Hepatocyte (in vitro differentiated cells): ENCODE results near the gene FNDC11. TPM values are rescaled to one million over a fixed set of nuclear protein-coding genes. Genes with fewer than 3 reads are reported as not detected.

ENCODE experiments used
- DNase-seq: peaks from one replicate; pipeline ENCODE4 v3.0.0-alpha.2; 2016; ENCODE audit warnings: low spot score
- H2AFZ ChIP-seq: fragments of 200-600 bp; sonication (generic); 2 replicates; pipeline ENCODE4 v1.6.0; 2016; ENCODE audit warnings: antibody characterized with exemption, mild to moderate bottlenecking
- H3K27ac ChIP-seq: fragments of 200-600 bp; sonication (generic); 2 replicates; pipeline ENCODE4 v1.5.1; 2016; ENCODE audit warnings: mild to moderate bottlenecking
- H3K27me3 ChIP-seq: fragments of 200-600 bp; sonication (generic); 2 replicates; pipeline ENCODE4 v1.6.1; 2016
- H3K36me3 ChIP-seq: fragments of 200-600 bp; sonication (generic); replicated peaks from 2 replicates; pipeline ENCODE4 v1.5.1; 2016; ENCODE audit warnings: low read depth; ENCODE audit not compliant: insufficient read depth
- H3K4me1 ChIP-seq: fragments of 200-600 bp; sonication (generic); 2 replicates; pipeline ENCODE4 v1.5.1; 2016; ENCODE audit warnings: mild to moderate bottlenecking, moderate library complexity; ENCODE audit not compliant: insufficient read depth
- H3K4me2 ChIP-seq: fragments of 200-600 bp; sonication (generic); 2 replicates; pipeline ENCODE4 v1.6.0; 2016
- H3K4me3 ChIP-seq: fragments of 200-600 bp; sonication (generic); 2 replicates; pipeline ENCODE4 v1.5.1; 2016; ENCODE audit warnings: mild to moderate bottlenecking
- H3K79me2 ChIP-seq: fragments of 200-600 bp; sonication (generic); 2 replicates; pipeline ENCODE4 v1.6.0; 2017; ENCODE audit warnings: mild to moderate bottlenecking
- H3K9me2 ChIP-seq: fragments of 200-600 bp; sonication (generic); replicated peaks from 2 replicates; pipeline ENCODE4 v1.6.0; 2017; ENCODE audit warnings: mild to moderate bottlenecking; ENCODE audit not compliant: insufficient read depth
- H3K9me3 ChIP-seq: fragments of 200-600 bp; sonication (generic); 2 replicates; pipeline ENCODE4 v1.5.1; 2016; ENCODE audit warnings: low read depth, mild to moderate bottlenecking
- H4K20me1 ChIP-seq: fragments of 200-600 bp; sonication (generic); 2 replicates; pipeline ENCODE4 v1.6.0; 2016; ENCODE audit warnings: mild to moderate bottlenecking; ENCODE audit not compliant: insufficient read depth, poor library complexity, severe bottlenecking
- EZH2 ChIP-seq: fragments of 200-600 bp; sonication (generic); IDR thresholded peaks from 2 replicates; pipeline ENCODE4 v1.6.1; 2016; ENCODE audit warnings: antibody characterized with exemption, mild to moderate bottlenecking, borderline replicate concordance
- EZH2phosphoT487 ChIP-seq: fragments of 200-600 bp; sonication (generic); IDR thresholded peaks from one replicate; pipeline ENCODE4 v1.6.1; 2018; ENCODE audit warnings: antibody characterized with exemption, mild to moderate bottlenecking, low read depth, moderate library complexity; ENCODE audit not compliant: unreplicated experiment, severe bottlenecking
- WGBS: methylation state at CpG from one replicate; pipeline ENCODE4 v1.1.6; 2016; ENCODE audit warnings: low lambda C conversion rate; ENCODE audit errors: missing lambda C conversion rate; 5-methylcytosine and 5-hydroxymethylcytosine counted together
- polyA plus RNA-seq: library from polyadenylated mRNA; unstranded; fragments of >200 nt; fragmentation: Nextera tagmentation; extraction: Ambion mirVana; gene quantifications from 2 replicates; pipeline ENCODE4 v1.2.1, GENCODE V29; 2016
- total RNA-seq: library from RNA; depleted of rRNA; stranded (reverse); fragments of >200 nt; gene quantifications from 2 replicates; pipeline ENCODE4 v1.2.3, GENCODE V29; 2014
- TF ChIP-seq, protein P1 (sequence below): fragments of 200-600 bp; sonication (generic); IDR thresholded peaks from 2 replicates; pipeline ENCODE4 v1.5.1; 2016; ENCODE audit warnings: antibody characterized with exemption, mild to moderate bottlenecking; ENCODE audit not compliant: poor library complexity

The FNDC11 gene
- total and polyA plus RNA-seq, 2 experiments from 2014 or later: 0.57 to 0.79 TPM

DNA sequence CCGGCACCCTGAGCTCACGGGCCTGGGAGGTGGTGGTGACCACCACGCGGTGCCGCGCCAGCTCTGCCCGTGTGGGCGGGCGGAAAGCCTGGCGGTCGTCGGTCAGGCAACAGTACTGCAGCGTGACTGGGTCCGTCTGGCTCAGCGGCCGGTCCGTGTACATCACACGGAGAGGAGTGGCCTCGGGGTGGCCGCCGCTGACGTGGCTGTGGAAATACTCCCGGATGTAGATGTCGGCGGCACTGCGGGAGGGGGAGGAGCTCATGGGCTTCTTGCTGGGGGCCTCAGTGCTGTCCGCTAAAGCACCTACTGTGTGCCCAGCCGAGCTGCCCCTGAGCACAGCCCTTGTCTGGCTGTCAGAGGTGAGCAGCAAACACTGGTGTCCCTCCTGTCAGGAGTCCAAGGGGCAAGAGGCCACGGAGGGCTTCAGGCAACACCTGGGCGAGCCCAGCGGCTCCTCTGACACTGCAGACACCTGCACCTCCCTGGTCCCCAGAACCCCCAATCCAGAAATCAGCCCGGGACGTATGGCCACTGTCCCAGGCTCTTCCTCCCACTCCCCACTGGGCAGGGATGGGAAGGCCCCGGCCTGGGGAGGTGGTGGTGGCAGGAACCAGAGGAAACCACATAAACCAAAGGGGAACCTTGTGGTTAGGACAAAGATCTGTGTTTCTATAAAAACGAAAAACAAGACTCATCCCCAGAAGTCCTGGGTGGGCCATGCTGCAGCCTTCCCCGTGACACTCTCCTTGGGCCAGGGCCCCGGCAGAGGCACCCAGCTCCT lies 13.6 kb downstream of the FNDC11 start:
- H3K4me1 ChIP-seq: no peaks in the 10 kb centered on the region
- TF ChIP-seq EZH2: no peak
- TF ChIP-seq EZH2phosphoT487: no peak
- TF ChIP-seq, protein P1, sequence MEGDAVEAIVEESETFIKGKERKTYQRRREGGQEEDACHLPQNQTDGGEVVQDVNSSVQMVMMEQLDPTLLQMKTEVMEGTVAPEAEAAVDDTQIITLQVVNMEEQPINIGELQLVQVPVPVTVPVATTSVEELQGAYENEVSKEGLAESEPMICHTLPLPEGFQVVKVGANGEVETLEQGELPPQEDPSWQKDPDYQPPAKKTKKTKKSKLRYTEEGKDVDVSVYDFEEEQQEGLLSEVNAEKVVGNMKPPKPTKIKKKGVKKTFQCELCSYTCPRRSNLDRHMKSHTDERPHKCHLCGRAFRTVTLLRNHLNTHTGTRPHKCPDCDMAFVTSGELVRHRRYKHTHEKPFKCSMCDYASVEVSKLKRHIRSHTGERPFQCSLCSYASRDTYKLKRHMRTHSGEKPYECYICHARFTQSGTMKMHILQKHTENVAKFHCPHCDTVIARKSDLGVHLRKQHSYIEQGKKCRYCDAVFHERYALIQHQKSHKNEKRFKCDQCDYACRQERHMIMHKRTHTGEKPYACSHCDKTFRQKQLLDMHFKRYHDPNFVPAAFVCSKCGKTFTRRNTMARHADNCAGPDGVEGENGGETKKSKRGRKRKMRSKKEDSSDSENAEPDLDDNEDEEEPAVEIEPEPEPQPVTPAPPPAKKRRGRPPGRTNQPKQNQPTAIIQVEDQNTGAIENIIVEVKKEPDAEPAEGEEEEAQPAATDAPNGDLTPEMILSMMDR: no peak
- H3K27me3 ChIP-seq: no peaks in the 10 kb centered on the region
- no peak overlapping the region for H3K4me3 ChIP-seq
- H3K9me2 ChIP-seq: no peaks in the 10 kb centered on the region
- no peaks in the 10 kb centered on the region for H3K9me3 ChIP-seq
- no peak overlapping the region for H3K27ac ChIP-seq
- H3K79me2 ChIP-seq: no peaks in the 10 kb centered on the region
- H3K36me3 ChIP-seq: no peaks in the 10 kb centered on the region
- 95% methylated on average over 33 of the region's 37 CpGs for WGBS
- H2AFZ ChIP-seq: no peak overlapping the region
- H4K20me1 ChIP-seq: no peaks in the 10 kb centered on the region
- H3K4me2 ChIP-seq: no peak overlapping the region
- no peak for DNase-seq

- no peak overlapping the region for H3K27ac ChIP-seq
Observed at GRCh38 chr20:63568170-63568981, 14.4 kb downstream of the FNDC11 start.

DNA sequence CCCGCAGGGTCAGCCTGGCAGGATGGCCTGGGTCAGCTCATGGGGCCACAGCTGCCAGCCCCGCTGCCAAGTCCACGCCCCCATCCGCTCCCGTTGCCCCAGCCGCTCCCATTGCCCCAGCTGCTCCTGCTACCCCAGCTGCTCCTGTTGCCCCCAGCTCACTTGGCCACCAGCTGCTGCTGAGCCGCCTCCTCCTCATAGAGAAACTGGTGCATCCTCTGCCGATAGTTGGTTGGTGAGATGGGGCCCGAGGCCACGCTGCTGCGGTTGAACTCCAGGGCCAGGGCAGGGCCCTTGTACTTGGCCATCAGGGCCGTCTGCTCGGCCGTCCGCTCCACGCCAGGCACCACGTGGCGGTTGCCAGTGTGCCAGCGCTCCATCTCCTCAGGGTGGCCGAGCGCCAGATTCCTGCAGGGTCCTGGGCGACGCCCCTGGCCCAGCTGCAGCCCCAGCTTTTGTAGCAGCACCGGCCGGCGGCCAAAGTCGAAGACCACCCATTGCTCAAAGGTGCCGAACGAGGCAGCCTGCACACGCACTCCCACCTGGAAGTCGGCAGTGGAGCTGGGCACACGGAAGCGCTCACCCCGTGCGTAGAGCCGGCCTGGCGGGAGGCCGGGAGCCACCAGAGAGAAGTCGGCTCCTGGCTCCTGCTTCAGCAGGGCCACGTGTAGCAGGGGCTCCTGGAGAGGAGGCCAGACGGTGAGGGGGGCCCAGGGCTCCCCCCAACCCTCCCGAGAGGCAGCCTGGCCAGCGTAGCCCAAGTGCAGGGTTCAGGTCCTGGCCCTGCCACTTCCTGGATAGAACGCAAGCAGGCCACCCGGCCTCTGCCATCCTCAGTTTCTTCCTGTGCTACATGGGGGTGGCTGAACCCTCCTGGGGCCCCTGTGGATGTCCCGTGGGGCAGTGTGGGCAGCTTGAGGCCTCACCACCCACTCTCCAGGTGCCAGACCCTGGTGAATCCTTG lies 15.3 kb downstream of the FNDC11 start:
- no peak overlapping the region for H3K4me2 ChIP-seq
- WGBS: 95% methylated on average over 46 of the region's 46 CpGs
- DNase-seq: no peak
- TF ChIP-seq EZH2phosphoT487 (no peak), EZH2 (no peak)
- TF ChIP-seq, protein P1: no peak
- H3K9me3 ChIP-seq: no peaks in the 10 kb centered on the region
- peaks cover 6% of the 10 kb centered on the region for H3K79me2 ChIP-seq
- H3K4me3 ChIP-seq: no peak overlapping the region
- H4K20me1 ChIP-seq: no peaks in the 10 kb centered on the region
- no peak overlapping the region for H3K27ac ChIP-seq
- no peaks in the 10 kb centered on the region for H3K27me3 ChIP-seq
- no peaks in the 10 kb centered on the region for H3K36me3 ChIP-seq
- H3K4me1 ChIP-seq: peaks cover 6% of the 10 kb centered on the region
- no peak overlapping the region for H2AFZ ChIP-seq
- H3K9me2 ChIP-seq: no peaks in the 10 kb centered on the region

More at GRCh38 chr20:63568170-63568981, 14.4 kb downstream of the FNDC11 start:
- Histone ChIP-seq H3K79me2 (peaks cover 2% of the 10 kb centered on the region), H3K4me2 (no peak overlapping the region), H3K27me3 (no peaks in the 10 kb centered on the region), H3K4me1 (peaks cover 4% of the 10 kb centered on the region), H3K36me3 (no peaks in the 10 kb centered on the region), H2AFZ (no peak overlapping the region), H3K9me3 (no peaks in the 10 kb centered on the region), H4K20me1 (no peaks in the 10 kb centered on the region), H3K9me2 (no peaks in the 10 kb centered on the region), H3K4me3 (no peak overlapping the region)
- TF ChIP-seq, protein P1: no peak
- no peak for TF ChIP-seq EZH2
- no peak for TF ChIP-seq EZH2phosphoT487
- WGBS: 96% methylated on average over 31 of the region's 43 CpGs
- no peak for DNase-seq
